ENCODE measurements around the gene CATSPERE.

DNA sequence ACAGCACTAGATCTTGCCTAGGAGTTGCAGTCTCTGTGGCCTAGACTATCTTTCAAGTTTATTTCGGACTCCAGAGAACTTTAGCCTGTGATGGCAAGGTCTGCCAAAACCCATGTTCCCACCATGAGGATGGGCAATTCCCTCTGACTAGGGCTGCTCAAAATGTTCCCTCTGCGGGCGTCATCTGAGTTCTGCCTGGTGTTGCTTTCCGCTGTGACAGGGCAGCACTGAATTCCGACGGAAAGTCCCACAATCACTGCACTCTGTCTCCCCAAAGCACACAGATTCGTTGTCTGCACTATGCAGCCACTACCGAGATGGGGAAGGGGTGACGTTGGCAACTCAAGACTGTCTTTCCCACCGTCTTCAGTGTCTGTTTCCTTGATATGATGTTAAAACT, 75.2 kb downstream of the CATSPERE start:
- TF ChIP-seq, protein P1, sequence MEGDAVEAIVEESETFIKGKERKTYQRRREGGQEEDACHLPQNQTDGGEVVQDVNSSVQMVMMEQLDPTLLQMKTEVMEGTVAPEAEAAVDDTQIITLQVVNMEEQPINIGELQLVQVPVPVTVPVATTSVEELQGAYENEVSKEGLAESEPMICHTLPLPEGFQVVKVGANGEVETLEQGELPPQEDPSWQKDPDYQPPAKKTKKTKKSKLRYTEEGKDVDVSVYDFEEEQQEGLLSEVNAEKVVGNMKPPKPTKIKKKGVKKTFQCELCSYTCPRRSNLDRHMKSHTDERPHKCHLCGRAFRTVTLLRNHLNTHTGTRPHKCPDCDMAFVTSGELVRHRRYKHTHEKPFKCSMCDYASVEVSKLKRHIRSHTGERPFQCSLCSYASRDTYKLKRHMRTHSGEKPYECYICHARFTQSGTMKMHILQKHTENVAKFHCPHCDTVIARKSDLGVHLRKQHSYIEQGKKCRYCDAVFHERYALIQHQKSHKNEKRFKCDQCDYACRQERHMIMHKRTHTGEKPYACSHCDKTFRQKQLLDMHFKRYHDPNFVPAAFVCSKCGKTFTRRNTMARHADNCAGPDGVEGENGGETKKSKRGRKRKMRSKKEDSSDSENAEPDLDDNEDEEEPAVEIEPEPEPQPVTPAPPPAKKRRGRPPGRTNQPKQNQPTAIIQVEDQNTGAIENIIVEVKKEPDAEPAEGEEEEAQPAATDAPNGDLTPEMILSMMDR (IDR thresholded peaks at IDR 0.05) = no peak
- no peak for TF ChIP-seq EP300 (IDR thresholded peaks at IDR 0.05)
